Measurements from ENCODE around the gene SECISBP2L. TPM values are rescaled to one million over a fixed set of nuclear protein-coding genes. Genes with fewer than 3 reads are reported as not detected.

The SECISBP2L gene
- total and polyA plus RNA-seq, 10 of the 15 experiments (the other 5 are each of a cell fraction or from before 2014, with no cell fraction given), result 1.4 to 24.2 (median 10.4) TPM

- Histone ChIP-seq H3K36me3 (ENCODE audit: control insufficient read depth in 2 of 2, insufficient read depth in 2 of 2, low read length in 1 of 2) (no peaks in the 10 kb centered on the region), H3K79me2 (ENCODE audit: control insufficient read depth, insufficient read depth, low read length) (no peaks in the 10 kb centered on the region), H3K4me3 (no peak overlapping the region), H2AFZ (ENCODE audit: control insufficient read depth, low read depth, low read length) (no peak overlapping the region), H3K9ac (ENCODE audit: control insufficient read depth, insufficient read depth, low read length) (no peak overlapping the region), H3K27me3 (replicated peaks in 1 of 2; ENCODE audit: control insufficient read depth in 2 of 2, insufficient read depth in 2 of 2, low read length in 1 of 2) (no peaks in the 10 kb centered on the region), H3K4me1 (ENCODE audit: control insufficient read depth, insufficient read depth, low read length) (no peaks in the 10 kb centered on the region), H4K20me1 (ENCODE audit: control insufficient read depth, insufficient read depth) (no peaks in the 10 kb centered on the region), H3K27ac (ENCODE audit: control insufficient read depth, insufficient read depth) (no peak overlapping the region), H3K4me2 (ENCODE audit: control insufficient read depth, insufficient read depth) (no peak overlapping the region), H3K9me3 (replicated peaks; ENCODE audit: control insufficient read depth, insufficient read depth, low read length) (no peaks in the 10 kb centered on the region)
- intact Hi-C loops (cut with micrococcal nuclease; ENCODE audit: unreplicated experiment), result no loop called here
- ChIA-PET SMC1A (ENCODE audit: uncharacterized antibody, unreplicated experiment) (no interaction called here), RAD21 (ENCODE audit: unreplicated experiment) (no interaction called here), POLR2A (no interaction called here), CTCF (no interaction called here)
- WGBS (ENCODE audit: insufficient coverage, insufficient replicate concordance, low lambda C conversion rate, missing lambda C conversion rate), result 96% methylated on average over 3 of the region's 3 CpGs
- DNase-seq (ENCODE audit: low read depth, low spot score), result no peak
- no peak for ATAC-seq
- no peak for FAIRE-seq
- in situ Hi-C loops (cut with MboI), result no loop called here
- TF ChIP-seq MYC (IDR thresholded peaks at IDR 0.05; ENCODE audit: insufficient read depth, insufficient read length, insufficient replicate concordance, low read length, severe bottlenecking) (no peak), SKIL (IDR thresholded peaks at IDR 0.05; ENCODE audit: low read depth, poor library complexity, severe bottlenecking) (no peak), ZNF24 (IDR thresholded peaks at IDR 0.05) (no peak), ZNF207 (IDR thresholded peaks at IDR 0.05; ENCODE audit: borderline replicate concordance) (no peak), CTCF (IDR thresholded peaks at IDR 0.05 in 2 of 3, conservative IDR thresholded peaks at IDR 0.05 in 1 of 3; ENCODE audit: control insufficient read depth in 2 of 3, extremely low read depth in 1 of 3, insufficient read depth in 1 of 3, low read depth in 3 of 3, low read length in 3 of 3) (no peak)
- BruUV-seq (replicated peaks), result no TSS peak
Observed at GRCh38 chr15:49084285-49084570, 38.0 kb upstream of the SECISBP2L start.

Data from GM12878 (cell line).